HAP-1 (cell line): ENCODE measurements around the gene DPP4.

ENCODE experiments used
- DNase-seq, 2 experiments: peaks; one replicate each; pipeline ENCODE4 v3.0.0-alpha.2; 2016 to 2020; ENCODE audit warnings: low spot score in 2 of 2
- H3K27me3 ChIP-seq: fragments of 250-450 bp; sonication (Bioruptor Pico); 2 replicates; pipeline ENCODE4 v1.5.1; 2020; ENCODE audit warnings: low read depth, mild to moderate bottlenecking, moderate library complexity
- H3K36me3 ChIP-seq: fragments of 250-450 bp; sonication (Bioruptor Pico); replicated peaks from 2 replicates; pipeline ENCODE4 v1.5.1; 2020; ENCODE audit warnings: mild to moderate bottlenecking
- H3K4me1 ChIP-seq: fragments of 250-450 bp; sonication (Bioruptor Pico); 2 replicates; pipeline ENCODE4 v1.5.1; 2020; ENCODE audit warnings: mild to moderate bottlenecking
- H3K4me3 ChIP-seq: fragments of 250-450 bp; sonication (Bioruptor Pico); 2 replicates; pipeline ENCODE4 v1.5.1; 2020; ENCODE audit warnings: mild to moderate bottlenecking, moderate library complexity
- H3K9me3 ChIP-seq: fragments of 250-450 bp; sonication (Bioruptor Pico); 2 replicates; pipeline ENCODE4 v1.5.1; 2020; ENCODE audit warnings: mild to moderate bottlenecking, moderate library complexity
- in situ Hi-C: fragments of 300-500 bp; cut with MboI; formaldehyde crosslinking; loops from 3 replicates; pipeline ENCODE4 v1.14.3; 2020; ENCODE audit warnings: low sequenced_read_pairs, inconsistent platforms, mixed read lengths

DPP4 gene

GRCh38 chr2:161995553-161996016 lies 78.4 kb downstream of the DPP4 start:
- H3K4me1 ChIP-seq: peaks cover 7% of the 10 kb centered on the region; the same call in 1 of the 2 replicates
- no peaks in the 10 kb centered on the region for H3K36me3 ChIP-seq
- no peak overlapping the region for H3K4me3 ChIP-seq
- no peak for DNase-seq
- no peaks in the 10 kb centered on the region for H3K9me3 ChIP-seq
- in situ Hi-C loops: no loop called here
- H3K27me3 ChIP-seq: no peaks in the 10 kb centered on the region

GRCh38 chr2:161994761-161995520 lies 79.1 kb downstream of the DPP4 start:
- in situ Hi-C loops: no loop called here
- no peak for DNase-seq
- peaks cover 7% of the 10 kb centered on the region; the same call in 1 of the 2 replicates for H3K4me1 ChIP-seq
- H3K27me3 ChIP-seq: no peaks in the 10 kb centered on the region
- no peaks in the 10 kb centered on the region for H3K9me3 ChIP-seq
- no peaks in the 10 kb centered on the region for H3K36me3 ChIP-seq
- H3K4me3 ChIP-seq: no peak overlapping the region

- no peak for DNase-seq
- in situ Hi-C loops: no loop called here
- Histone ChIP-seq H3K4me3 (no peak overlapping the region), H3K27me3 (no peaks in the 10 kb centered on the region), H3K9me3 (no peaks in the 10 kb centered on the region), H3K4me1 (peaks cover 4% of the 10 kb centered on the region; the same call in 1 of the 2 replicates), H3K36me3 (no peaks in the 10 kb centered on the region)
Measured at GRCh38 chr2:161992531-161992930, 81.5 kb downstream of the DPP4 start.

GRCh38 chr2:161991991-161992390 lies 82.0 kb downstream of the DPP4 start:
- in situ Hi-C loops: no loop called here
- Histone ChIP-seq H3K4me3 (no peak overlapping the region), H3K36me3 (no peaks in the 10 kb centered on the region), H3K27me3 (no peaks in the 10 kb centered on the region), H3K9me3 (no peaks in the 10 kb centered on the region), H3K4me1 (peaks cover 4% of the 10 kb centered on the region; the same call in 1 of the 2 replicates)
- DNase-seq: no peak

- DNase-seq: no peak
- Histone ChIP-seq H3K9me3 (no peaks in the 10 kb centered on the region), H3K36me3 (no peaks in the 10 kb centered on the region), H3K4me1 (peaks cover 4% of the 10 kb centered on the region; the same call in 1 of the 2 replicates), H3K4me3 (no peak overlapping the region), H3K27me3 (0 out of 2 replicates have a peak, but pooled peaks cover under 1% of the 10 kb centered on the region)
- in situ Hi-C loops: no loop called here
Measured at GRCh38 chr2:161990741-161991140, 83.3 kb downstream of the DPP4 start.

- no peak for DNase-seq
- peaks cover 4% of the 10 kb centered on the region; the same call in 1 of the 2 replicates for H3K4me1 ChIP-seq
- H3K4me3 ChIP-seq: no peak overlapping the region
- H3K27me3 ChIP-seq: 0 out of 2 replicates have a peak, but pooled peaks cover 4% of the 10 kb centered on the region
- in situ Hi-C loops: no loop called here
- H3K36me3 ChIP-seq: no peaks in the 10 kb centered on the region
- H3K9me3 ChIP-seq: no peaks in the 10 kb centered on the region
Measured at GRCh38 chr2:161990036-161990435, 84.0 kb downstream of the DPP4 start.

GRCh38 chr2:161988589-161988988 lies 85.4 kb downstream of the DPP4 start:
- peak in 1 of 2 experiments; percentile 16 for DNase-seq
- 0 out of 2 replicates have a peak, but pooled peaks cover 4% of the 10 kb centered on the region for H3K27me3 ChIP-seq
- in situ Hi-C loops: no loop called here
- no peaks in the 10 kb centered on the region for H3K9me3 ChIP-seq
- no peaks in the 10 kb centered on the region for H3K36me3 ChIP-seq
- H3K4me1 ChIP-seq: no peaks in the 10 kb centered on the region
- no peak overlapping the region for H3K4me3 ChIP-seq

GRCh38 chr2:161987311-161987710 lies 86.7 kb downstream of the DPP4 start:
- Histone ChIP-seq H3K27me3 (0 out of 2 replicates have a peak, but pooled peaks cover 4% of the 10 kb centered on the region), H3K9me3 (no peaks in the 10 kb centered on the region), H3K4me1 (no peaks in the 10 kb centered on the region), H3K4me3 (no peak overlapping the region), H3K36me3 (no peaks in the 10 kb centered on the region)
- DNase-seq: no peak
- in situ Hi-C loops: no loop called here

- H3K4me1 ChIP-seq: no peaks in the 10 kb centered on the region
- H3K9me3 ChIP-seq: no peaks in the 10 kb centered on the region
- no peak overlapping the region for H3K4me3 ChIP-seq
- in situ Hi-C loops: no loop called here
- no peak for DNase-seq
- no peaks in the 10 kb centered on the region for H3K36me3 ChIP-seq
- 0 out of 2 replicates have a peak, but pooled peaks cover 4% of the 10 kb centered on the region for H3K27me3 ChIP-seq
Measured at GRCh38 chr2:161983866-161984265, 90.1 kb downstream of the DPP4 start.

GRCh38 chr2:161983331-161983651 lies 90.7 kb downstream of the DPP4 start:
- Histone ChIP-seq H3K4me1 (no peaks in the 10 kb centered on the region), H3K4me3 (no peak overlapping the region), H3K36me3 (no peaks in the 10 kb centered on the region), H3K9me3 (no peaks in the 10 kb centered on the region), H3K27me3 (0 out of 2 replicates have a peak, but pooled peaks cover 4% of the 10 kb centered on the region)
- in situ Hi-C loops: no loop called here
- no peak for DNase-seq

GRCh38 chr2:161982548-161983330 lies 91.3 kb downstream of the DPP4 start:
- in situ Hi-C loops: no loop called here
- H3K27me3 ChIP-seq: 0 out of 2 replicates have a peak, but pooled peaks cover 4% of the 10 kb centered on the region
- no peak for DNase-seq
- no peaks in the 10 kb centered on the region for H3K36me3 ChIP-seq
- no peaks in the 10 kb centered on the region for H3K4me1 ChIP-seq
- H3K4me3 ChIP-seq: no peak overlapping the region
- no peaks in the 10 kb centered on the region for H3K9me3 ChIP-seq

- Histone ChIP-seq H3K4me3 (no peak overlapping the region), H3K9me3 (no peaks in the 10 kb centered on the region), H3K4me1 (peaks cover 3% of the 10 kb centered on the region), H3K36me3 (no peaks in the 10 kb centered on the region), H3K27me3 (0 out of 2 replicates have a peak, but pooled peaks cover 4% of the 10 kb centered on the region)
- in situ Hi-C loops: no loop called here
- DNase-seq: no peak
Measured at GRCh38 chr2:161981679-161982250, 92.2 kb downstream of the DPP4 start.

GRCh38 chr2:161980976-161981375 lies 93.0 kb downstream of the DPP4 start:
- no peaks in the 10 kb centered on the region for H3K9me3 ChIP-seq
- 0 out of 2 replicates have a peak, but pooled peaks cover 4% of the 10 kb centered on the region for H3K27me3 ChIP-seq
- in situ Hi-C loops: no loop called here
- no peak overlapping the region for H3K4me3 ChIP-seq
- no peaks in the 10 kb centered on the region for H3K36me3 ChIP-seq
- peaks cover 3% of the 10 kb centered on the region for H3K4me1 ChIP-seq
- no peak for DNase-seq
